GM12892 (cell line): ENCODE measurements around the gene DYNC1I1.

Experiments used
- POLR2A ChIP-seq: IDR thresholded peaks from 2 replicates; pipeline ENCODE4 v1.6.1; 2011; ENCODE audit warnings: low read depth, low read length, control low read depth
- TAF1 ChIP-seq: IDR thresholded peaks from 2 replicates; pipeline ENCODE4 v1.6.1; 2011; ENCODE audit warnings: low read depth, mild to moderate bottlenecking, control low read depth, low read length, borderline replicate concordance

DNA sequence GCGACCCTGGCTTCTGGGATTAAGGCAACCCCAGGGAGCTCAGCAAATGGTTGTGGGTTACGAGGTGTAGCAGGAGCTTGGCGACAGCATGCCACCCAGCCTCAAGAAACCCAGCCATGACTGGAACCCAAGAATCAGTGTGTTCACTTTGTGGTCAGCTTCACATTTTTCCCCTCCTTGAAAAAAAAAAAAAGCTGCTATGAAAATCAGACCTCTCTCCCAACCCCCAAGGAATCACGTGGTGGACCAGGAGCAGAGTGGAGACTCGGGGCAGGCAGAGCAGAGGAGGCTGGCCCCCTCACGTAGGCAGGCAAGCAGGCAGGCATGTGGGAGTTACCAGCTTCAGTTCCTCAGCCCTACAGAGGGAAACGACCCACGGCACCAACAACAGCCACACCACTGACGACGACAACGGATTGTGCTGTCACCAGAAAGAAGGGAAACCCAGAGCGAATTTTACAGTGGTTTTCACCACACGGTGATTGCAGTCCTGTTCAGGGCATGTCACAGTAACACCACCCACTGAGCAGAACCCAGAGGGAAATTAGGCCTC is 346.2 kb downstream of the DYNC1I1 start:
- TF ChIP-seq POLR2A (no peak), TAF1 (no peak)
